ENCODE measurements around the gene KRTDAP. TPM values are rescaled to one million over a fixed set of nuclear protein-coding genes. Genes with fewer than 3 reads are reported as not detected.

KRTDAP gene
- polyA plus RNA-seq, 1 of the 3 experiments (the other 2 are of a cell fraction), result not detected

DNA sequence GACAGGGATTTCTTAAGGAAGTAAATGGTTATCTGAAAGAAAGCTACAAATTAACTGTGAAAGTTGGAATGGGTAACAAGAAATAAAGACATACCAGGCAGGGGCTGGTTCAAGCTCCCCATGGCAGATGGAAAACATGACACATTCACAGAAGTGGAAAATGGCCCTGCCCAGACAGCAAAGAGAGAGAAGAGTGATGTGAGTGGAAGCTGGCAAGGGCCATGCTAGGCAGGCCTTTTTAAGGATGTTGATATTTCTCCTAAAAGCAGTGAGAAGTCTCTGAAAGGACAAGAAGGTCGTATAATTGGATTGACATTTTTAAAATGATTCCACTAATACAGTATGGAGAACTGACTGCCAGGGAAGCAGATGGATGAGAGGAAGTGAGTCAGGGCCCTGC, 45.5 kb downstream of the KRTDAP start:
- POLR2A ChIA-PET, result no interaction called here
- CTCF ChIA-PET, result interaction anchor here (0.9 to 1.4 kb wide), 2 partner anchors 50 to 92 kb away, joined by 3 read pairs; no protein-coding TSS in a partner anchor

DNA sequence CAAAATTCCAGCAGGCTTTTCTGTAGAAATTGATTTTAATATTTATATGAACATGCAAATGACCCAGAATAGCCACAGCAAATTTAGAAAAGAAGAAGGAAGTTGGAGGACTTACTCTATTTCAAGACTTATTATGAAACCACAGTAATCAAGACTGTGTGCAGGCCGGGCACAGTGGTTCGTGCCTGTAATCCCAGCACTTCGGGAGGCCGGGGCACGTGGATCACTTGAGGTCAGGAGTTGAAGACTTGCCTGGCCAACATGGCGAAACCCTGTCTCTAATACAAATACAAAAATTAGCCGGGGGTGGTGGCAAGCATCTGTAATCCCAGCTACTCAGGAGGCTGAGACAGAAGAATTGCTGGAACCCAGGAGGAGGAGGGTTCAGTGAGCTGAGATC, 48.2 kb downstream of the KRTDAP start:
- POLR2A ChIA-PET, result no interaction called here

More for the DNA sequence above, 45.5 kb downstream of the KRTDAP start:
- H3K27me3 ChIP-seq (ENCODE audit: insufficient read depth), result peaks cover 62% of the 10 kb centered on the region
- no peak overlapping the region for H2AFZ ChIP-seq (ENCODE audit: low read depth)
- no peaks in the 10 kb centered on the region for H4K20me1 ChIP-seq (ENCODE audit: insufficient read depth)
- no peaks in the 10 kb centered on the region for H3K36me3 ChIP-seq (replicated peaks in 1 of 2; ENCODE audit: control insufficient read depth in 1 of 2, insufficient read depth in 2 of 2, low read length in 1 of 2)
- no peaks in the 10 kb centered on the region for H3K9me3 ChIP-seq
- no peak overlapping the region for H3K4me2 ChIP-seq
- H3K9ac ChIP-seq, result no peak overlapping the region
- no peaks in the 10 kb centered on the region for H3F3A ChIP-seq (replicated peaks; ENCODE audit: insufficient read depth)
- H3K4me3 ChIP-seq (ENCODE audit: low read depth in 2 of 2, low read length in 1 of 2), result no peak overlapping the region
- no peaks in the 10 kb centered on the region for H3K9me2 ChIP-seq
- no peaks in the 10 kb centered on the region for H3K79me2 ChIP-seq (ENCODE audit: insufficient read depth)
- no peak overlapping the region for H3K27ac ChIP-seq (ENCODE audit: low read depth in 2 of 2, low read length in 1 of 2)
- H3K4me1 ChIP-seq (ENCODE audit: control insufficient read depth in 1 of 2, insufficient read depth in 2 of 2, low read depth in 1 of 2, low read length in 1 of 2), result peaks cover 0 to 4% of the 10 kb centered on the region in 2 experiments; a peak in 1 of 4 replicates
- TF ChIP-seq USF2 (IDR thresholded peaks at IDR 0.05; ENCODE audit: borderline replicate concordance, low read depth, low read length) (no peak), RCOR1 (IDR thresholded peaks at IDR 0.05; ENCODE audit: low read length) (no peak), MXI1 (IDR thresholded peaks at IDR 0.05; ENCODE audit: low read depth, low read length) (no peak), SIN3A (IDR thresholded peaks at IDR 0.05; ENCODE audit: borderline replicate concordance, low read depth, low read length) (no peak), FOXJ3 (CRISPR knock-in tag; IDR thresholded peaks at IDR 0.05) (no peak), CTCF (IDR thresholded peaks at IDR 0.05) (no peak), ELF1 (IDR thresholded peaks at IDR 0.05) (no peak), NRF1 (IDR thresholded peaks at IDR 0.05; ENCODE audit: low read depth, low read length) (no peak), GATA2 (CRISPR knock-in tag; IDR thresholded peaks at IDR 0.05) (no peak), RAD21 (IDR thresholded peaks at IDR 0.05; ENCODE audit: low read length) (no peak), TCF12 (IDR thresholded peaks at IDR 0.05) (no peak), FOXM1 (IDR thresholded peaks at IDR 0.05; ENCODE audit: low read depth) (no peak), MEF2A (IDR thresholded peaks at IDR 0.05; ENCODE audit: borderline replicate concordance, low read depth) (no peak), EP300 (IDR thresholded peaks at IDR 0.05; ENCODE audit: borderline replicate concordance in 1 of 2, low read depth in 1 of 2, low read length in 1 of 2) (no peak)
- 20% methylated on average over 1 of the region's 1 CpG for WGBS (ENCODE audit: low lambda C conversion rate)
- DNase-seq, result no peak

More for the DNA sequence above, 48.2 kb downstream of the KRTDAP start:
- no peak overlapping the region for H2AFZ ChIP-seq (ENCODE audit: low read depth)
- H3K36me3 ChIP-seq (replicated peaks in 1 of 2; ENCODE audit: control insufficient read depth in 1 of 2, insufficient read depth in 2 of 2, low read length in 1 of 2), result no peaks in the 10 kb centered on the region
- DNase-seq, result no peak
- no peaks in the 10 kb centered on the region for H3K9me3 ChIP-seq
- no peaks in the 10 kb centered on the region for H3K79me2 ChIP-seq (ENCODE audit: insufficient read depth)
- CTCF ChIA-PET, result no interaction called here
- H3K4me1 ChIP-seq (ENCODE audit: control insufficient read depth in 1 of 2, insufficient read depth in 2 of 2, low read depth in 1 of 2, low read length in 1 of 2), result no peaks in the 10 kb centered on the region
- no peaks in the 10 kb centered on the region for H4K20me1 ChIP-seq (ENCODE audit: insufficient read depth)
- 30% methylated on average over 7 of the region's 7 CpGs for WGBS (ENCODE audit: low lambda C conversion rate)
- H3F3A ChIP-seq (replicated peaks; ENCODE audit: insufficient read depth), result no peaks in the 10 kb centered on the region
- H3K4me3 ChIP-seq (ENCODE audit: low read depth in 2 of 2, low read length in 1 of 2), result no peak overlapping the region
- no peak for TF ChIP-seq RXRA (IDR thresholded peaks at IDR 0.05; ENCODE audit: borderline replicate concordance, low read depth)
- TF ChIP-seq FOXM1 (IDR thresholded peaks at IDR 0.05; ENCODE audit: low read depth), result no peak
- TF ChIP-seq YY1 (IDR thresholded peaks at IDR 0.05; ENCODE audit: low read depth), result no peak
- no peak for TF ChIP-seq RAD21 (IDR thresholded peaks at IDR 0.05; ENCODE audit: low read length)
- TF ChIP-seq CHD2 (IDR thresholded peaks at IDR 0.05; ENCODE audit: low read length, partially characterized antibody), result no peak
- no peak for TF ChIP-seq GABPA (IDR thresholded peaks at IDR 0.05; ENCODE audit: low read depth)
- TF ChIP-seq CTCF (IDR thresholded peaks at IDR 0.05), result no peak
- TF ChIP-seq, protein P1, sequence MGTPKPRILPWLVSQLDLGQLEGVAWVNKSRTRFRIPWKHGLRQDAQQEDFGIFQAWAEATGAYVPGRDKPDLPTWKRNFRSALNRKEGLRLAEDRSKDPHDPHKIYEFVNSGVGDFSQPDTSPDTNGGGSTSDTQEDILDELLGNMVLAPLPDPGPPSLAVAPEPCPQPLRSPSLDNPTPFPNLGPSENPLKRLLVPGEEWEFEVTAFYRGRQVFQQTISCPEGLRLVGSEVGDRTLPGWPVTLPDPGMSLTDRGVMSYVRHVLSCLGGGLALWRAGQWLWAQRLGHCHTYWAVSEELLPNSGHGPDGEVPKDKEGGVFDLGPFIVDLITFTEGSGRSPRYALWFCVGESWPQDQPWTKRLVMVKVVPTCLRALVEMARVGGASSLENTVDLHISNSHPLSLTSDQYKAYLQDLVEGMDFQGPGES (IDR thresholded peaks at IDR 0.05; ENCODE audit: low read depth, low read length), result no peak
- TF ChIP-seq TEAD4 (IDR thresholded peaks at IDR 0.05; ENCODE audit: borderline replicate concordance, insufficient read depth), result no peak
- H3K27me3 ChIP-seq (ENCODE audit: insufficient read depth), result peaks cover 63% of the 10 kb centered on the region
- no peak overlapping the region for H3K4me2 ChIP-seq
- H3K27ac ChIP-seq (ENCODE audit: low read depth in 2 of 2, low read length in 1 of 2), result no peak overlapping the region
- no peak overlapping the region for H3K9ac ChIP-seq
- no peaks in the 10 kb centered on the region for H3K9me2 ChIP-seq

Measured in SK-N-SH (cell line).